Raji (cell line): Measurements from ENCODE around the gene LAMB4.

Experiments used
- POLR2A ChIP-seq: IDR thresholded peaks from 2 replicates; pipeline ENCODE4 v1.6.1; 2011; ENCODE audit warnings: low read depth, low read length, control low read depth; ENCODE audit not compliant: insufficient read depth

LAMB4 gene

GRCh38 chr7:107995184-107996071, 134.7 kb downstream of the LAMB4 start:
- TF ChIP-seq POLR2A: no peak

GRCh38 chr7:107994421-107995030, 135.6 kb downstream of the LAMB4 start:
- TF ChIP-seq POLR2A: no peak

- TF ChIP-seq POLR2A: no peak
Observed at GRCh38 chr7:107993891-107994291, 136.3 kb downstream of the LAMB4 start.

DNA sequence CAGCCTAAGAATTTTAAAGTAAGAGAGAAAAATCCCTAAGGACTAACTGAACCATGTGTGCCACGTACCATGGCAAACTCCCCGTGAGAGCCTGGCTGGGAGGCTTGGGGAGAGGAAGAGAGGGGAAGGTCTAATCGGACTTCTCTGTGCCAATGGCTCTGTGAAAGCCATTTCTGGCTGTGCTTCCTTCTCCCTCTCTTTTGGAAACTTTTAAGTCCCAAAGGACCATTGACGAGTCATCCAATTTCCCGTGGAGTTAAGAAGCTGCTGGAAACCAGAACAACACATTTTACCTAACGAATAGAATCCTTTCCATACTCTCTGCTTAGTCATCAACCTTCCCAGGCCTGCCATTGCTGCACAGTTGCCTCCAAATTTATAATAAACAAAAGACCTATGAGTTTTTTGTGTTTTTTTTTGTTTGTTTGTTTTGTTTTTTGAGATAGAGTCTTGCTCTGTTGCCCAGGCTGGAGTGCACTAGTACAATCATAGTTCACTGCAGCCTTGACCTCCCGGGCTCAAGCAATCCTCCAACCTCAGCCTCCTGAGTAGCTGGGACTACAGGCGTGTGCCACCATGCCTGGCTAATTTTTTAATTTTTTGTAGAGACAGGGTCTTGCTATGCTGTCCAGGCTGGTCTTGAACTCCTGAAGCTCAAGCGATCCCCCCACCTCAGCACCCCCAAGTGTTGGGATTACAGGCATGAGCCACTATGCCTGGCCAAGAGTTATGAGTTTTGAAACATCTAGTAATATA, 140.4 kb downstream of the LAMB4 start:
- no peak for TF ChIP-seq POLR2A

DNA sequence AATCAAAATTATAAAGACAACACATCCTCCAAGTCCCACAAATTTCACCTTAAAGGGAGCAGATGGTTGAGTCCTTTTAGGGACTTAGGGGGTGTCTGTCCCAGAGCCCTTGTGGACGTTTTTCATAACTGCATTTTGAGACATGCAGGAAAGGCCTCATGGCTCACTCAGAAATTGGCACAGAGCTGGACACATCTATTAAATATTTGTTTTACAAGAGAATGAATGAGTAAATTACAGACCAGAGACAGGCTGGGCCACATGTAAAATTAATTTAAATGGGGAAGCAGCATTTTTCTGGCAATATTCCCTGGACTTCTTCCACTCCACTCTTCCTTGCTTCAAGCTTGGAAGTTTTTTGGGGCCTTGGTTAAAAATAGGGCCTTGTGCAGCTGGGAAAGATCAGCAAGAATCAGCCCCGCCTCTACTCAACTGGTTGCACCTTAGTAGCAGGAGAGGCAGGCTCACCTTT, 147.2 kb downstream of the LAMB4 start:
- no peak for TF ChIP-seq POLR2A

GRCh38 chr7:107982042-107982840, 147.9 kb downstream of the LAMB4 start:
- no peak for TF ChIP-seq POLR2A

GRCh38 chr7:107981466-107981865, 148.7 kb downstream of the LAMB4 start:
- no peak for TF ChIP-seq POLR2A

DNA sequence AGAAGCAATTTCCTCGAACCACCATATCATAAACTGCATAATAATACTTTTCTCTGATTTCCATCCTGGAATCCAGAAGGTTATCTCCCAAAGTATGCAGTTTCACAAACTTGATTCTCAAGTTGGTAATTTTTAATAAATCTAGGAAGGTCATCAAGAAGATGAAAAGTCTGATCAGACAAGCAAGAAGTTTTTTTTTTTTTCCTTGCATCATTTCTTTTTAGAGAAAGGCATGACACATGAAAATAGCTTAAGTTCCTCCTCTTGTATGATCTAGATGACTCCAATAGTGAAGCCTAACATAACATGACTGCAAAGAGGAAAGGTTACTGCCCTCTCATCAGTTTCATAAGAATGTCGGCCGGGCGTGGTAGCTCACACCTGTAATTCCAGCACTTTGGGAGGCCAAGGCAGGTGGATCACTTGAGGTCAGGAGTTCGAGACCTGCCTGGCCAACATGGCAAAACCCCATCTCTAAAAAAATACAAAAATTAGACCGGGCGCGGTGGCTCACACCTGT, 149.4 kb downstream of the LAMB4 start:
- no peak for TF ChIP-seq POLR2A

DNA sequence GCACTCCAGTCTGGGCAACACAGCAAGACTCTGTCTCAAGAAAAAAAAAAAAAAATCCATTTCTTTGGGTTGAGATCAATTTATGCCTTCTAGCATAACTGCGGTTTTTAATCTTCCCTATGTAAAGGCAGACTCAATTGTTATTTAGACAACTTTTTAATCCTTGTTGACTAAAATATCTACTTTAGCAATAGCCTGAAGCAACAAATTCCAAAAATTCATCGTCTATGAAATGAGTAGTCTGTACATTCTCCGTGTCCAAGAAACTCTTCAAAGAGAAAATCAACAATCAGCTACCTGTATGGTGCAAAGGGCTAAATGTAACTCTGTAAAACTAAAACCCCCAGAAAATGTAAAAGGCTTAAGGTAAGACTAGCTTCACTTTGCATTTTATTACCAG, 150.0 kb downstream of the LAMB4 start:
- no peak for TF ChIP-seq POLR2A

- TF ChIP-seq POLR2A: no peak
Observed at GRCh38 chr7:107978815-107979408, 151.2 kb downstream of the LAMB4 start.

- no peak for TF ChIP-seq POLR2A
Observed at GRCh38 chr7:107977048-107977447, 153.1 kb downstream of the LAMB4 start.

GRCh38 chr7:107976620-107977019, 153.5 kb downstream of the LAMB4 start:
- no peak for TF ChIP-seq POLR2A

- no peak for TF ChIP-seq POLR2A
Observed at GRCh38 chr7:107975394-107976013, 154.7 kb downstream of the LAMB4 start.

- TF ChIP-seq POLR2A: no peak
Observed at GRCh38 chr7:107973861-107974260, 156.3 kb downstream of the LAMB4 start.
